ENCODE results near the gene MARCHF6.
"Not testable (repeated sequence)": the region's sequence is repeated elsewhere in the genome, so short reads cannot be mapped to it uniquely, and the experiment has no call there.

The MARCHF6 gene

DNA sequence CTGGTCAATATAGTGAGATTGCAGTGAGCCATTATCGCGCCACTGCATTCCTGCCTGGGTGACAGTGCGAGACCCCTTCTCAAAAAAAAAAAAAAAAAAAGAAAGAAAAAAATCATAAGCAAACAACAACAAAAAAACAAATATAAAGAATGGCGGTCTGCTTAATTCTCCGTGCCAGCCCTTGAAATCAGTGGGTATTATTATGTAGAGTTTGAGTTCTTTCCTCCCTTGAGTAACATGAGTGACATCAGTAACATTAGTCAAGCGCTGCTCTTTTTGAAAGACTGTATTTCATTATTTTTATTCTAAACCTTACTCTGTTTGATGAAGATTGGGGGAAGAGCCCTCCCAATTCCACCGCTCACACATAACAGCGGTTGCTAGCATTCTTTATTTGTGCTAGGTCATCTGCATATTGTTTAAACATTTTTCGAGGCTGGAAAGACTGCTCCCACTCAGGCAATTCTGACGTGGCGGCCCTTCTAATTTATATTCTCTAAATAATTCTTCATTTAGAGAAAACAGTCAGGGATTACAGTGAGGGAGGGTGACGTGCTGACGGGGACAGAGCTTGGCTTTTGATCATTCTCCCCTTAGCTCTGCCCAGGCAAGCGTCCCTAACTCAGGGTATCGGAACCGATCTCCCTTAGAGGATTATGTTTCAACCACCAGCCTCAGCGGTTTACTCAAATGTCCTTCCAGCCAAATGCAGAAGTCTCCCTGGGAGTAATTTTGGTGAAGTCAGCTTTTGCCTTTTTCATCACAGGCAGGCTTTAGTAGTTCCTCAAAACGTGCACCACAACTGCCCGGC is 860 bp upstream of the MARCHF6 start:
- peak in 1 of 2 donors; percentile 83 for DNase-seq

DNA sequence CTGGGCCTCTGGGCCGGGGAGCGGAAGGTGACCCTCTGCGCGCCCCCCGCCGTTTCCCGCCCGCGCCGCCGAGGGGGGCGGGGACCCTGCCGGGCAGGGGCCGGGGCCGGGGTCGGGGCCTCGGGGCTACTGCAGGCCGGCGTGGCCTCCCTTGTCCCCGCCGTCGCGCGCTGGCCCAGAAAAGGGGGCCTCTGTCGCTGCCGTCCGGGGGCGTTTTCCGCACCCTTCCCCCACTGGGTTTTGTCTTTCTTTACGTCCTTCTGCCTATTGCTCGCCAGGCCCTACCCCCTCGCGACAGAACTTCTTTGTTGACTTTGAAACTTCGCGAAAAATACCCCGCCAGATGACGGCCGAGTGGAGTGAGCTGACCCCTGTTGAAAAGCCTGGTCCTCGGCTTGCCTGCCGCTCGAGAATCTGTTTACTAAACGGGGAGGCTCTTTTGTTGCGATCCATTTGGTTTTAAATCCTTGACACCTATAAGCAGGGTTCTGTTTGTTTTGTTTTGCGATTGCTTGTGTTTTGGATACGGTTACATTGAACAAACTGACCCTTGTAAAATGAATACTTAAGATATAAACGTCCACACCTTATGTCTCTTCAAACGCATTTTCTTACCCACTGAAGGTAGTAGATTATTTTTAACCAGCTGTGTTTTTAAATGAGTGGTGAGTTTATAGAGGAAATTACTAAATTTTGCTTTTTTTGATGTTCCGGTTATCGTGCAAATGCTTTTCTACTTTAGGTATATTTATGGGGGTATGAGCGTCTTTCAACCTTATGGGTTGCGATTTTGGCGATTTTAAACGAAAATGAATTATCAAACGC is 765 bp downstream of the MARCHF6 start:
- DNase-seq: no peak

DNA sequence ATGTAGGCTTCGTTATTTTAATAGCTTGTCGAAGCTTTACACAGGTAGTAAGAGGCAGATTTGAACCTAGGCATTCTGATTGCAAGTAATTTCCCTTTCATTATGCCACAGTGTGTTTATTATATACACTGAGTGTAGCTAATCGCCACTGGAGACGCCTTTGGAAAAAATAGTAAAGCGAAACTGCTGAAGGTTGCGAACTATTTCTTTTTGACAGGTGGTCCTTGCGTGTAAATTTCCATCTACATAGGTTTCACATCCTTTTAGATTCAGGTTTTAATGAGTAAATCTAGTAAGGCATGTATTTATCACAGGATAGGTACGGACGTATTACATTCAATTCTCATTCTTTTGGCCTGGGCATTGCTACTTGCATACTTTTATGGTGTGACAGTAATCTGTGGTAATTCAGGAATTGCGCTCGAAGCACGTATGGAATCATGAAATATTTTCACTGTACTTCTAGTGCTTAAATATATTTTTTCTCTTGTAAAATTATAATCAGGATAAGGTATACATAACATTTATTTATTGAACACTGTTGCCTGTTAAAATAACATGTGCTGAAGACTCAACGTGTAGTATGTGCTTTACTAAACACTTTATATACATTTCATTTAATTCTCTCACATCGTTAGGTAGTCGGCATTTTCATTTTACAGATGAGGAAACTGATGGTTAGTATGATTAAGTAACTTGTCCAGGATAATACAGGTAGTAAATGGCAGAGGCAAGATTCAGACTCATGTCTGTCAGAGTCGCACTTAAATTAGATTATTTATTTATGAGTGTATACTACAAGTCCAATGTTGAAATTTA is 1.8 kb downstream of the MARCHF6 start:
- no peak for DNase-seq

DNA sequence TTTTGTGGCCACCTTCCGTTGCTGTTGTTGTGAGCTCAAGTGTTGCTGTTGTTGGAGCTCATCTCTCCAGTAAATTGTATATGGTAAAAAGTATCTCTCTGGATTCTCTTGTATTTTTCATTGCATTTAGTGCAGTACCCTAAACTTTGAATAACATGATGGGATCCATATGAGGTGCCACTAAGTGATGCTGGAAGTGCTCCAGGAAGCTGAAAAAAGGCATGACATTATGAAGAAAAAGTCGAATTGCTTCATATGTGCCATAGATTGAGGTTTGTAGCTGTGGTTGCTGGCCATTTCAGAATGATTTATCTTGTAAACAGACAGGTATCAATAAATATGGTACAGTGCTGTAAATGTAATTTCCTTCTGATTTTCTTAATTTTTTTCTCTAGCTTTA is 5.5 kb downstream of the MARCHF6 start:
- DNase-seq: no peak

DNA sequence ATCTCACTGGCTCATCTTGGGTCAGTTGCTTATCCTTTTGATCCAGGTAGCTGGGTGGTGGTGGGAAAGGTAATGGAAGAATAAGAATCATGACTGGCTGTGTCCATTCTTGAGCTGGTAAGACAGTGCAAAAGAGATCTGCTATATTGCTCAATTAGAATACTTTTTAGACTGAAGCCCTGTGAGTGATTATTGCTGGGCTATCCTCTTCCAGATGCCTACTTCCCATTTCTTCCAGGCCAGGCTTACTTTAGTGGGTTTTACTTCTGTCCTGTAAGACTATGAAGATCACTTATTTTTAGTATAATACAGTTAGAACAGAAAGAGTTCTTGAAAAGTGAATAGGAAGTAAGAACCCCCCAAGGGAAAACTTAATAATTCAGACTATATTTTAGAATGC is 7.2 kb downstream of the MARCHF6 start:
- DNase-seq: no peak

DNA sequence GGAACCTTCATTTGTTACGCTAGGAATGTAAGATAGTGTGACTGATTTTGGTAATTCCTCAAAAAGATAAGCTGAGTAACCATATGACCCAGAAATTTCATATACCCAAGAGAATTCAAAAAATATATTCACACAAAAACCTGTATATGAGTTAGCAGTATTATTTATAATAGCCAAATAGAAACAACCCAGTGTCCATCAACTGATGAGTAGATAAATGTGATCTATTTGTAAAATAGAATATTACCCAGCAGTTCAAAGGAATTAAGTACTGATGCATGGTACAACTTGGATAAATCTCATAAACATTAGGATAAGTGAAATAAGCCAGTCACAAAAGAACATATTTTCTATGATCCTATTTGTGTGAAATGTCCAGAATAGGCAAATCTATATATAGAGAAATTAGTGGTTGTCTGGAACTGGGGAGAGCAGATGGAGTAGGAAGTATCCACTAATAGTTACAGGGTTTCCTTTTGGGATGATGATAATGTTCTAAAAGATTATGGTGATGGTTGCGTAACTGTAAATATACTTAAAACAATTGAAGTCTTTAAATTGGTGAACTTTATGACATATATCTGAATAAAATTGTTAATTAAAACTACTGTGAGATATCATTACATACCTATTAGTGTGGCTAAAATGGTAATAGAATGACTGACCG is 10.2 kb downstream of the MARCHF6 start:
- no peak for DNase-seq

DNA sequence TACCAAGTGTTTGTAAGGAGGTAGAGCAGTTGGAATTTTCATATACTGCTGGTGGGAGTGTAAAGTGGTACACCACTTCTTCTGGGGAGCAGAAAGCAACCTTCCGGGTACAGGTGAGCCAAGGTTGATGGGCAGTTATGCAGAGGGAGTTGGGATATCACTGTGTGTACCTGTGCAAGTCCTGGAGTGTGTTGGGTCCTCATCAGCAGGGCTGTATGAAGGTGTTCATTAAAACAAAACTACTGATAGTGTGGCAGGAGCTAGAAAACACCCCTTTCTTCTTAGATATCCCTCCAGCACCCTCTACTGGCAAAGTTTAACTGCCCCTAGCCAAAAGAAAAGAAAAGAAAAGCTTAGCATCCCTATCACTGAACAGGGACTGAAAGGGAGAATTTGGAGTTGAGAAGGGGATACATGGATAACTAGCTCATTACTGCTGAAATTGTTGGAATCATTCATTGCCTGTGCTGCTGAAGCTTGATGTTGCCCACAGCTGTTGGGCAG is 10.7 kb downstream of the MARCHF6 start:
- peak in 1 of 2 donors; percentile 41 for DNase-seq

DNA sequence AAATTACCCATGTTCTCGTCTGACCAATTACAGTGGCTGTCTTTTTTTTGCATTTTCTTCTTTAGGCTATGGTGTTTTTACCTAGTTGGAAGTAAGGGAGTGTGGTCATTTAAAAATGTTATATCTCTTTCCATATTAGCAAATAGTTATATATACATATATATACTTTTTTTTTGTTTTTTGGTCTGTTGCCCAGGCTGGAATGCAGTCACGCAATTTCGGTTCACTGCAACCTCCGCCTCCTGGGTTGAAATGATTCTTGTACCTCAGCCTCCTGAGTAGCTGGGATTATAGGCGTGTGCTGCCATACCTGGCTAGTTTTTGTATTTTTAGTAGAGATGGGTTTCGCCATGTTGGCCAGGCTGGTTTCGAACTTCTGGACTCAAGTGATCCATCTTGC is 12.3 kb downstream of the MARCHF6 start:
- no peak for DNase-seq

DNA sequence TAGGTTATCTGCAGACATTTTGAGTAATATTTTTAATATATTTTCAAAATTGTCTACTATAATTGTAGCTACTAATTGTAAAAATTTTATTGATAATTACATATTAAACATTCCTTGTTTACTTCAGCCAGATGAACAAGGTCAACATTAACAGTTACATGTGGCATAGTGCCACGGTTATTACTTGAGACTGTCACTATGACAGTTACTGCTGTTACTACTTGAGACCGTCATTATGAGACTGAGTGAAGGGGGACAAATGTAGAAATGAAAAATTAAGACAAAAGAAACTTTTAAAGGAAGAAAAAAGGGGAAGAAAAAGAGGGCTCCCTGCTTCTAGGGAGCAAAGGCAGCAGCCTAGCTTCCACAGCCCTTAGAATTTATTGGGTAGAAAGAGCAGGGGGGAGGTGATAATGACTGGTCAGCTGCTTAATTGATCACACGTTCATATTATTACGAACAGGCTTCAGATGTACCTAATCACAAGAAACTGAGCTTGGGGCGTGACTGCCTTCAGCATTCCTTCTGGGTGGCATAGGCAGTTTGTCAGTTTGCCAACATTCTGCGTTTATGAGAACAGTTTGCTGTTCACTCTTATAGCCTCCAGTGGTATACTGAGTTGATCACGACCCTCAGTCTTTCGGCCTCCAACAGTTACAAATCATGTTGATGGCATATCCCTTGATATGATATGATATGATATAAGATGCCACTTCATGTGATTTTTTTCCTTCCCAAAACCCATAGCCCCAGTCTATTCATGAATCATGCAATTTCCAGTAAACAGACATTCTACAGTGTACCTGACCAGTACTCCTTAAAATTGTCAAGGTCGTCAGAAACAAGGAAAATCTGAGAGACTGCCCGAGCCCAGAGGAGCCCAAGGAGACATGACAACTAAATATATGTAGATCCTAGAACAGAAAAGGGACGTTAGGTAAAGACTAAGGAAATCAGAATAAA is 13.1 kb downstream of the MARCHF6 start:
- DNase-seq: no peak

DNA sequence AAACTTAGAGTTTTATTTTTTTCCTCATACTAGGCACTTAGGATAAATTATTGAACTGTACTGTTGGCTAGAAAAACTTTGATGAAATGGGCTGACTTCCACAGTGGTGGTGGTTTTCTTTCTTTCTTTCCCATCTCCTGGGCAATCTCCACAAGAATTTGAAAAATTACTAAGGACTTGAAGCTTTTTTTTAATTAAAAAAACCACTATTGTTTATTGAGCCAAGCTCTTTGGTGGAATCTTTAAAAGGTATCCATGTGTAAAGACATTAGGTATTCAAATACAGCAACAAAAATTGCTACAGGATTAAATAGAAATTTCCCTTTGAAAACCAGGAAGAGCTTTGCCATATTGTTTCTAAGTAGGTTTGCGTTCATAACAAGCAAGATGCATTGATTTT is 14.1 kb downstream of the MARCHF6 start:
- DNase-seq: no peak

DNA sequence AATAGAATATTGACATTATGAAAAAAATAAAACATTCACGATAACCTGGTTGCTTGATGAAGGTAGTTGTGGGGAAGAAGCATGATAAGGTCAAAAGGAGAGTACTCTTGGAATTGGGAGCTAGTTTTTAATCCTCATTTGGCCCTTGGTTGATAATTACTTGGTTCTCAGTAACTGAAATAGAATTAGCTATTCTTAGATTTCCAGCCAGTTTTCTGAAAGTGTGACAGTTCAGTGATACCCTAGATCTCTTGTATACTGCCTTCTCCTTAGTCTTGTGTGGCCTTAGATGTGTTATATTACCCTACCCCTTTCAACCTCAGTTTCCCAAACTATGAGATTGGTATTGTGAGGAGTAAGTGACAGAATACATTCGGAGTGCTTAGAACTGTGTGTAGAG is 17.4 kb downstream of the MARCHF6 start:
- DNase-seq: no peak

DNA sequence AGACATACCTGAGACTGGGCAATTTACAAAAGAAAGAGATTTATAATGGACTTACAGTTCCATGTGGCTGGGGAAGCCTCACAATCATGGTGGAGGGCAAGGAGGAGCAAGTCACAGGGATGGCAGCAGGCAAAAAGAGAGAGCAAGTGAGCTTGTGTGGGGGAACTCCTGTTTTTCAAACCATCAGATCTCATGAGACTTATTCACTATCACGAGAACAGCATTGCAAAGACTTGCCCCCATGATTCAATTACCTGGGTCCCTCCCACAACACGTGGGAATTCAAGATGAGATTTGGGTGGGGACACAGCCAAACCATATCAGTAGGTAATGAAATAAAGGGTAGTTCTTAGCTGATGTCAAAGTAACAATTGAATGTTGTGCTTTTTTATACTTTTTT is 17.9 kb downstream of the MARCHF6 start:
- DNase-seq: not testable (repeated sequence)

DNA sequence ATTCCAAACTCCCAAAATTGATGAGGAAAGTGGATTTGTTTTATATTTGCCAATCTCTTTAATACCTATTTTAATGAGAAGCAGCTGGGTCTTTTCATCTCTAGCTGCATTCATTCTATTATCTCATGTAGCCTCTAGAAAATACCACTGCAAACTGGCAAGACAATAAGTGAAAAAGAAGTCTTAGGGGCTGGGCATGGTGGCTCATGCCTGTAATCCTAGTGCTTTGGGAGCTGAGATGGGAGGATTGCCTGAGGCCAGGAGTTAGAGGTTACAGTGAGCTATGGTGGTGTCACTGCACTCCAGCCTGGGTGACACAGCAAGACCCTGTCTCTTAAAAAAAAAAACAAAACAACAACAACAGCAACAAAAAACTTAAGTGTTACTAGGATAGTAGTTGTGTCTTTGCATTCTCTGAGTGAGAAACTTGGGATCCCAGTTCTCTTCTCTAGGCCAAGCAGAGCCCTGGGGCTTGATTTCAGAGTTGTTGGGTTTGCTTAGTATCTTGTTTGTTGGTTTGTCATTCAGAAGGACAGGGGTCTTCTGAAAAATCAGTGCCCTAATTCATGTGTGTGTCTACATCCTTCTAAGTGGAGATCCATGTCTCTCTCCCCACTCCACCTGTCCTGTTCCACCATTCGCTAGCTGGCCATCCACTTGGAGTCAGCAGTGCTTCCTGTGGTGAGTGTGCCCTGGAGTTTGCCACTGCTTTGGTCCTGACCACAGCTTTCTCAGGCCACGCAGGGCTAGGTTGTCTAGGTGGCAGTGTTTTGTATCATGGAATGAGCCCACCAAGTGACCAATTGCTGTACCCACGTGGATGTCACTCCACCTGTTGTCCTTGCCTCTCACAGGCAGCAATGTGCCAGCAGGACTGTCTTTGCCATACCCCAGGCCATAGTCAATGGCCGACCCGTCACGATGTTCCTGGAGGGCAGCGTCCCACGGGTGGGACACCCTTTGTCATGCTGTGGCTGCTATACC is 19.5 kb downstream of the MARCHF6 start:
- DNase-seq: no peak

DNA sequence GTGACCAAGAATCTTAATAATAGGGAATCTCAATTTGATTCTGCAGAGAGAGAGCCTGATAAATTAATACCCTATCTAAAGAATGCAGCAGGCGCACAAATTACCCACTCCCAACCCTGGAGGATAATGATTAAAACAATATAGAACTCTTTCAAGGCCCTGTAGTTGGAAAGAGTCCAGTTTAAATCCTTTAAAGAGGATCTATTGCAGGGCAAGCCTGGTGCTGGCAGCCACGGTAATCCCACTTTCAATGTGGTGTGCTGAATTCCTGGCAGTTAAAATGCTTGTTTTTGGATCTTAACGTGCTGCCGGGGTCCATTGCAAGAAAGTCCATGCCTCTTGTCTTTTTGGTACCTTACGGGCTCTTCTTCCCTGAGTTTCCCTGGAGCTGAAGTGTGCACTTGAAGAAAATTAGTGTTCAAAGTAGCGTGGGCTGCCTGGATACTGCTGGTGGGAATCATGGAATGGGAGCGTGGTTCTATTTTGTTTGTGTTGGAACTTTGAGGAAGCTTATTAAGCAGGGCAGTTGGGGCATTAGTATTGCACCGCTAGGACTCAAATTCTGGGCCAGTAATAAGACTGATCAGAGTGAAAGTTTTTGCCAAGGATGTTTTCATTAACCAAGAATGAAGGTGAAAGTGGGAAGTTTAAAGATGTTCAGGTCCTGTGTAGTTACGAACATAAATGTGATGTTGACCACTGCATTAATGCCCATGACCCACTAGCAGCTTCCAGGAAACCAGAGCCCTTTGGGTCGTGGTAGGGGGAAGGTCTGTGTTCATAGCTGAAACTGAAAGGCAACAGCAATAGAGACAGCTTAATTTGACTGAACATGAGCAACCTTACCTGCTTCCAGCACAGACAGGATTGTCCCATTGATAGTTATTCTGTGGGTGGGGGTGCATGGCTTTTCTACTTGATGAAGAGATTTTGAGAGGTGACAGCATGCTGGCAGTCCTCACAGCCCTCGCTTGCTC is 20.8 kb downstream of the MARCHF6 start:
- no peak for DNase-seq

DNA sequence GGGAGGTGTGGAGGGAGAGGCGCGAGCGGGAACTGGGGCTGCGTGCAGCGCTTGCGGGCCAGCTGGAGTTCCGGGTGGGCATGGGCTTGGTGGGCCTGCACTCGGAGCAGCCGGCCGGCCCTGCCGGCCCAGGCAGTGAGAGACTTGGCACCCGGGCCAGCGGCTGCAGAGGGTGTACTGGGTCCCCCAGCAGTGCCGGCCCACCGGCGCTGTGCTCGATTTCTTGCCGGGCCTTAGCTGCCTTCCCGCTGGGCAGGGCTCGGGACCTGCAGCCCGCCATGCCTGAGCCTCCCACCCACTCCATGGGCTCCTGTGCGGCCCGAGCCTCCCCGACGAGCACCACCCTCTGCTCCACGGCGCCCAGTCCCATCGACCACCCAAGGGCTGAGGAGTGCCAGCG is 21.7 kb downstream of the MARCHF6 start:
- DNase-seq: not testable (repeated sequence)

DNA sequence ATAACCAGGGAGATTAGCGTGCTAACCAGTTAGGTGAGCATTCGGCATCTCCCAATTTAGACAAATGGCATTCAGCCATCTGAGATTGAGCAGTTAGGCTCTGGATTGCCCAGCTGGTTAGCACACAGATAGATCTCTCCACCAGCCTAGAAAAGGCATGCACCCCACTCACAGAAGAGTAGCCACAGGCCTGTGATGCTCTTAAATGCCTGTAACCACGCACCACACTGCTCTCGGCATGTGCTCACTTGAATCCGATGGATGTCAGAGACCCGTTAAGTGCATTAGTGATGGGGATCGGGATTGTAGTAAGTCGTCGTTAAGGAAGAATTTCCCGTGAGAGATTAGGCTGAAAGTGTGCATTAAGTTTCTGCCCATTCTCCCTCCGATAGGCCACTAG is 23.0 kb downstream of the MARCHF6 start:
- no peak for DNase-seq

DNA sequence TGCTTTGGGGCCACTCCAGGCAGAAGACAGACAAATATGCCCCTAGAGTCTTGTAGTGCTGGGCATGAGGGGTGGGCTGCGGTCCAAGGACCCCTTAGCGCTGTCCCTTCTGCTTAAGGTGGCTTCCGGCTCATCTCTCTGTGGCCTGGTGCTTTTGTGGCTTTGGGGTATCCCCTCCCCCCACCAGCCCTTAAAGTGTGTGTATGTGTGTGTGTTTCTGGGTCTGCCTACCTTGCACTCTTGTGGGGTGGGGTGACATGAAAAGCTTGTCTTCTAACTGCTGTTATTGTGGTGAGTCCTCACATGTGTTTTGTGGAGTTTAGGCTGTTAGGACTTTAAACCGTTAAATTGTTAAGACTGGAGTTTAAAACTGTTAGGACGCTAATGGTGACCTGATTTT is 23.6 kb downstream of the MARCHF6 start:
- DNase-seq: no peak

DNA sequence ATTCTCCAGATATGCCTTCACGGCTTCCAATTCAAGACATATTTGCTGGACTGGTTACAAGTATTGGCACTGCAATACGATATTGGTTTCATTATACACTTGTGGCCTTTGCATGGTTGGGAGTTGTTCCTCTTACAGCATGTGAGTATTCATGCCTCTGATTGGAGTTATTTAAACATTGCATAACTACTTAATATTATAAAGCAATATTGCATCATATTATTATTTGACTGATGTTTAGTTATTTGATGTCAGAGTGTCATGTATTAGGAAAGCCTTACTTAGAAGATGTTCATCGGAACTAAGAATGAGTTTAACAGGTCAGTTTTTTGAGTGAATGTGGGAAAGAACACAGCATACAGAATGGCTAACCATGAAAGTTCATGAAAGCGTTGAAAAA is 28.3 kb downstream of the MARCHF6 start:
- no peak for DNase-seq

DNA sequence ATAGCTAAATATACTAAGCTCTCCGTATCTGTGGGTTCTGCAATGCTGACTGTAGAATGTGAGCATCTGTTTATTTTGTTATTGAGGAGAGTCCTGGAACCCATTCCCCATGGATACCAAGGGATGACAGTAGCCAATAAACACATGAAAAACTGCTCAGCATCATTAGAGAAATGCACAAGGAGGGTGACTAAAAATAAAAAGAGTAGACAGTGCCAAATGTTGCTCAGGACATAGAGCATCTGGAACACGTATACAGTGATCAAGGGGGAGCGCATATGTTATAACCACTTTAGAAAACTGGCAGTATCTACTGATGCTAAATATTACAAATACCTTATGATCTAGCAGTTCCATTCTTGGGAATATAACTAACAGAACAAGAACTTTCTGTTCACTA is 31.0 kb downstream of the MARCHF6 start:
- DNase-seq: no peak
